Right lobe of liver (tissue), 4 donors: ENCODE measurements around the gene BICC1.

Source experiments
- CTCF ChIP-seq, 4 donors: fragments of 200-600 bp in 3 of 4; fragments of 450-650 bp in 1 of 4; IDR thresholded peaks; one replicate each; pipeline versions ENCODE4 v1.5.1 to v1.8.0; 2016 to 2022; ENCODE audit warnings: antibody characterized with exemption in 4 of 4, mild to moderate bottlenecking in 2 of 4
- POLR2A ChIP-seq: fragments of 450-650 bp; IDR thresholded peaks from one replicate; pipeline ENCODE4 v1.6.1; 2017; ENCODE audit warnings: antibody characterized with exemption, mild to moderate bottlenecking
- donor health status: DM: no; HTN: no; CAD: no.
- donor health status: DM: no; HTN: no; CAD: no.
- donor health status: DM: no; HTN: yes; CAD: no.

GRCh38 chr10:58873161-58873560 is 360.5 kb downstream of the BICC1 start:
- TF ChIP-seq POLR2A, result no peak
- TF ChIP-seq CTCF (IDR thresholded peaks at IDR 0.05), result no peak
